OCI-LY3 (cell line): ENCODE results near the gene CAMTA1.
"Not testable (repeated sequence)": the region's sequence is repeated elsewhere in the genome, so short reads cannot be mapped to it uniquely, and the experiment has no call there.

Experiments used
- H2AFZ ChIP-seq: fragments of 200-600, 300-600 bp; shearing (Covaris generic); 2 replicates; pipeline ENCODE4 v1.6.0; 2014; ENCODE audit warnings: antibody characterized with exemption, low read depth, low read length
- H3K27ac ChIP-seq: fragments of 200-600, 300-600 bp; sonication (generic); 2 replicates; pipeline ENCODE4 v1.5.1; 2014; ENCODE audit warnings: mild to moderate bottlenecking, low read length, moderate library complexity, mixed read lengths
- H3K27me3 ChIP-seq: fragments of 200-600, 300-600 bp; sonication (generic); 2 replicates; pipeline ENCODE4 v1.6.1; 2014; ENCODE audit warnings: low read depth, low read length, mixed read lengths
- H3K36me3 ChIP-seq: fragments of 200-600, 300-600 bp; sonication (generic); replicated peaks from 2 replicates; pipeline ENCODE3; 2014; ENCODE audit warnings: low read depth, low read length, mixed read lengths
- H3K4me1 ChIP-seq: fragments of 300-600, 200-600 bp; sonication (generic); 2 replicates; pipeline ENCODE4 v1.6.1; 2014; ENCODE audit warnings: low read length, mixed read lengths
- H3K4me2 ChIP-seq: fragments of 200-600, 300-600 bp; sonication (generic); 2 replicates; pipeline ENCODE4 v1.6.1; 2014; ENCODE audit warnings: low read length, mixed read lengths
- H3K4me3 ChIP-seq: fragments of 300-600, 200-600 bp; sonication (generic); 2 replicates; pipeline ENCODE4 v1.5.1; 2014; ENCODE audit warnings: antibody characterized with exemption, mild to moderate bottlenecking, low read length, moderate library complexity
- H3K79me2 ChIP-seq: fragments of 300-600, 200-600 bp; shearing (Covaris generic); 2 replicates; pipeline ENCODE4 v1.6.1; 2014; ENCODE audit warnings: mild to moderate bottlenecking, low read length, mixed read lengths
- H3K9ac ChIP-seq: fragments of 300-600, 200-600 bp; shearing (Covaris generic); 2 replicates; pipeline ENCODE4 v1.6.0; 2014; ENCODE audit warnings: mild to moderate bottlenecking, low read length, moderate library complexity
- H3K9me3 ChIP-seq: fragments of 200-600, 300-600 bp; shearing (Covaris generic); 2 replicates; pipeline ENCODE4 v1.6.1; 2014; ENCODE audit warnings: low read length, mixed read lengths; ENCODE audit not compliant: insufficient read depth
- H4K20me1 ChIP-seq: fragments of 200-600, 300-600 bp; sonication (generic); 2 replicates; pipeline ENCODE4 v1.6.1; 2016; ENCODE audit warnings: low read length, mixed read lengths; ENCODE audit not compliant: insufficient read depth
- EZH2phosphoT487 ChIP-seq: fragments of 200-600 bp; shearing (Covaris generic); IDR thresholded peaks from 2 replicates; pipeline ENCODE4 v1.6.1; 2018; ENCODE audit warnings: antibody characterized with exemption, mixed run types, low read depth
- TF ChIP-seq, protein P1 (sequence below): fragments of 200-600, 300-600 bp; sonication (generic); IDR thresholded peaks from 2 replicates; pipeline ENCODE4 v1.5.1; 2014; ENCODE audit warnings: antibody characterized with exemption, low read length, low read depth

Gene CAMTA1

DNA sequence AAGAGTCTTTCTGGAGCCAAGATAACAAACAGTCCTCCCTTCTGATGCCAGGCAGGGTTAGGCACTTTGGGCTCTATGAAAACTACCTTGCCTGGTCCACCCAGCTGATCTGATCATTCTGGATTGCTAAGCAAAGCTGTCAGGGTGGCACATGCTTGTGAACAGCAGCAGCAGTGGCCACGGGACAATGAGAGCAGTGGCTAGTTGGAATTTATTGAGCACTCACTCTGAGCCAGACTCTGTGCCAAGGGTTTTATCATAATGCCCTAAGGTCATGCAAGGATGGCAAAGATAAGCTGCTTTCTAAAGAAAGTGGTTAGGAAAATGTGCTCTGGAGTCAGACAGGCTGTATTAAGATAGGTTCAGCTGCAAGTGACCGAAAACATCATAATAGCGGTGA lies 595.5 kb downstream of the CAMTA1 start:
- H4K20me1 ChIP-seq: no peaks in the 10 kb centered on the region
- no peak overlapping the region for H2AFZ ChIP-seq
- H3K36me3 ChIP-seq: no peaks in the 10 kb centered on the region
- no peaks in the 10 kb centered on the region for H3K9me3 ChIP-seq
- H3K4me2 ChIP-seq: no peak overlapping the region
- H3K9ac ChIP-seq: no peak overlapping the region
- no peak overlapping the region for H3K27ac ChIP-seq
- no peaks in the 10 kb centered on the region for H3K27me3 ChIP-seq
- H3K4me1 ChIP-seq: peaks cover 9% of the 10 kb centered on the region
- no peak for TF ChIP-seq EZH2phosphoT487
- TF ChIP-seq, protein P1, sequence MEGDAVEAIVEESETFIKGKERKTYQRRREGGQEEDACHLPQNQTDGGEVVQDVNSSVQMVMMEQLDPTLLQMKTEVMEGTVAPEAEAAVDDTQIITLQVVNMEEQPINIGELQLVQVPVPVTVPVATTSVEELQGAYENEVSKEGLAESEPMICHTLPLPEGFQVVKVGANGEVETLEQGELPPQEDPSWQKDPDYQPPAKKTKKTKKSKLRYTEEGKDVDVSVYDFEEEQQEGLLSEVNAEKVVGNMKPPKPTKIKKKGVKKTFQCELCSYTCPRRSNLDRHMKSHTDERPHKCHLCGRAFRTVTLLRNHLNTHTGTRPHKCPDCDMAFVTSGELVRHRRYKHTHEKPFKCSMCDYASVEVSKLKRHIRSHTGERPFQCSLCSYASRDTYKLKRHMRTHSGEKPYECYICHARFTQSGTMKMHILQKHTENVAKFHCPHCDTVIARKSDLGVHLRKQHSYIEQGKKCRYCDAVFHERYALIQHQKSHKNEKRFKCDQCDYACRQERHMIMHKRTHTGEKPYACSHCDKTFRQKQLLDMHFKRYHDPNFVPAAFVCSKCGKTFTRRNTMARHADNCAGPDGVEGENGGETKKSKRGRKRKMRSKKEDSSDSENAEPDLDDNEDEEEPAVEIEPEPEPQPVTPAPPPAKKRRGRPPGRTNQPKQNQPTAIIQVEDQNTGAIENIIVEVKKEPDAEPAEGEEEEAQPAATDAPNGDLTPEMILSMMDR: no peak
- H3K4me3 ChIP-seq: no peak overlapping the region
- no peaks in the 10 kb centered on the region for H3K79me2 ChIP-seq

DNA sequence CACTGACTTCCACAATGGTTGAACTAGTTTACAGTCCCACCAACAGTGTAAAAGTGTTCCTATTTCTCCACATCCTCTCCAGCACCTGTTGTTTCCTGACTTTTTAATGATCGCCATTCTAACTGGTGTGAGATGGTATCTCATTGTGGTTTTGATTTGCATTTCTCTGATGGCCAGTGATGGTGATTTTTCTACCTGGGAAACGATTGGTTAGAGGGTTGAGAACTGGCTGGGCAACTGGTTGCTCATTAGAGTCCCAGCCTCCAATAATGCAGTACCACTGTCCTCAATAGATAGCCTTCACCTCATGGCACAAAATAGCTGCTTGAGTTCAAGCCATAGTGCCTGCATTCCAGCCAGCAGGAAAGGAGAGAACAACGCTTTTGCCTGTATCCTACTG lies 596.5 kb downstream of the CAMTA1 start:
- H3K36me3 ChIP-seq, H3K27ac ChIP-seq, H3K4me3 ChIP-seq, H3K27me3 ChIP-seq, H2AFZ ChIP-seq, H3K4me1 ChIP-seq, H3K79me2 ChIP-seq, H3K9me3 ChIP-seq, H3K4me2 ChIP-seq, H4K20me1 ChIP-seq, H3K9ac ChIP-seq: not testable (repeated sequence)

DNA sequence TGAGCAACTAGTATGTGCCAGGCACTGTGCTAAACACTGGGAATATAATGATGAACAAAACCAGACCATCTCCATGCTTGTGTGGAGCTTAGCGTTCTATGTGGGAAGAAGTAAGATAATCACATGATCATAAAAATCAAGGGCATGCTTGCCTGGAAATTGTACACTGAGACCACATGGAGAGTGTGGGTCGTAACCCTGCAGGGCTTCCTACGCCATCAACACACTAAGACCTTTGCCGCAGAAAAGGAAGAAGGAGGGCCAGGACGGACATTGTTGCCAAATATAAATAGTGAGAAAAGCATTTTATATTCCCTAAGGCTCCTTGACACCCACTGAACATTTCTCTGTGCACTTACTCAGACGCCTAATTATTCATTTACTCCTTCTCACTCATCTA lies 597.7 kb downstream of the CAMTA1 start:
- Histone ChIP-seq H3K9me3 (no peaks in the 10 kb centered on the region), H3K9ac (no peak overlapping the region), H3K4me2 (no peak overlapping the region), H3K36me3 (no peaks in the 10 kb centered on the region), H3K4me1 (peaks cover 9% of the 10 kb centered on the region), H3K4me3 (no peak overlapping the region), H2AFZ (no peak overlapping the region), H4K20me1 (no peaks in the 10 kb centered on the region), H3K27me3 (no peaks in the 10 kb centered on the region), H3K27ac (no peak overlapping the region), H3K79me2 (no peaks in the 10 kb centered on the region)
- TF ChIP-seq, protein P1: no peak
- no peak for TF ChIP-seq EZH2phosphoT487

DNA sequence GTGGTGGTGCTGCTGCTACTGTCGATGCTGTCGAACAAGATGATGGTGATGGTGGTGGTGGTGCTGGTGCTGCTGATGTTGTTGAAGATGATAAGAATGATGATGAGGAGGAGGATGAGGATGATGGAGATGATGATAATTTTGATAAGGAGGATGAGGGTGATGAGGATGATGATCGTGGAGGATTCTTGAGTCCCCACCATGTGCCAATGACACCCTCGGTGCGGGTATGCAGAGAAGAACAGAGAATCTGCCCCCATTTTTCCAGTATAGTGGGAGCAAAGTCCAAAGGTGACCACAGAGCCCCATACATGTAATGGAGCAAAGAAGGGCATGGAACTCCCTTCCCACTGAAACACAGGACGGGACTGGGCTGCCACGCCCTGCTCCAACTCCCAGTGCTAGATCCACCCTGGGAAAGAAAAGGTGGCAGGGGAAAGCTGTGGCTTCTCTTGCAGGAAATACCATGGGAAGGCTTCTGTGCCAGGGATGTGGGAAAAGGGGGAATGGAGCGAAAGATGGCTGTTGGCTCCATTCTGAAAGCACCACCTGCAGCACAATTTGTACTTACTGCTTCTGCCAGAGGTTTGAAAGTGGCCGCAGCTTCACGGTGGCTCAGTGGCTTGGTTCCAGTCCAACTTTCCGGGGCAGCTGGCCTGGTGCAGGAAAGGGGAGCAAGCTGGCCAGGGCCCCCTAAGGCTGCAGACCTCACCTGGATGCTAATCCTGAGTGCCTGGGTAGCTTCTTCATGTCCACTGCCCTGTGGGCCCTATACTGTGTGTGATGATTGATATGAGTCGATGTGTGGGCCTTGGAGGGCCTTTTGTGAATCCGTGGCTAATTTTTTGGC lies 598.6 kb downstream of the CAMTA1 start:
- Histone ChIP-seq H4K20me1 (no peaks in the 10 kb centered on the region), H3K27ac (no peak overlapping the region), H2AFZ (no peak overlapping the region), H3K4me1 (peaks cover 4% of the 10 kb centered on the region), H3K27me3 (no peaks in the 10 kb centered on the region), H3K79me2 (no peaks in the 10 kb centered on the region), H3K36me3 (no peaks in the 10 kb centered on the region), H3K9ac (no peak overlapping the region), H3K9me3 (no peaks in the 10 kb centered on the region), H3K4me3 (no peak overlapping the region), H3K4me2 (no peak overlapping the region)
- TF ChIP-seq, protein P1: no peak
- no peak for TF ChIP-seq EZH2phosphoT487
